ENCODE data around the gene C6orf132. TPM values are rescaled to one million over a fixed set of nuclear protein-coding genes. Genes with fewer than 3 reads are reported as not detected.

C6orf132 gene
- total and polyA plus RNA-seq, 2 of the 8 experiments (the other 6 are each of a cell fraction or from before 2014, with no cell fraction given) = 31.5 to 64.0 TPM

GRCh38 chr6:42165016-42165415, 22.6 kb upstream of the C6orf132 start:
- DNase-seq (ENCODE audit: low read depth in 1 of 2, low spot score in 2 of 2) (no peak), FAIRE-seq (no peak)
- Histone ChIP-seq H2BK15ac (ENCODE audit: low read length) (peak overlapping the region; percentile 81; the same call in 1 of the 2 replicates), H4K5ac (ENCODE audit: insufficient read length, low read depth, low read length) (no peak overlapping the region), H3K56ac (replicated peaks; ENCODE audit: insufficient read length, low read depth, low read length) (no peak overlapping the region), H4K20me1 (replicated peaks in 1 of 2; ENCODE audit: control insufficient read depth in 1 of 2, insufficient read depth in 2 of 2, low read length in 2 of 2) (no peaks in the 10 kb centered on the region), H4K91ac (replicated peaks; ENCODE audit: insufficient read length, low read length) (no peak overlapping the region), H2AFZ (ENCODE audit: low read length) (no peak overlapping the region), H3K23me2 (ENCODE audit: low read depth, low read length) (no peaks in the 10 kb centered on the region), H2AK5ac (ENCODE audit: low read depth, low read length) (no peak overlapping the region), H3K23ac (ENCODE audit: insufficient read length) (no peak overlapping the region), H3K9ac (replicated peaks in 1 of 4; ENCODE audit: extremely low read depth in 1 of 4, low read depth in 3 of 4, low read length in 3 of 4) (no peak overlapping the region), H3K36me3 (ENCODE audit: control insufficient read depth in 2 of 4, insufficient read depth in 4 of 4, low read length in 3 of 4) (no peaks in the 10 kb centered on the region), H2BK5ac (ENCODE audit: low read depth, low read length) (peak overlapping the region; percentile 52; the same call in 1 of the 2 replicates), H4K8ac (ENCODE audit: extremely low read depth, insufficient read depth, low read length) (no peak overlapping the region), H3K14ac (ENCODE audit: insufficient read length) (no peak overlapping the region), H2BK120ac (replicated peaks; ENCODE audit: low read depth, low read length) (no peak overlapping the region), H3K18ac (ENCODE audit: extremely low read depth, low read length) (no peak overlapping the region; the same call in 1 of the 2 replicates), H3K27ac (ENCODE audit: low read depth, low read length) (no peak overlapping the region), H3K4ac (replicated peaks; ENCODE audit: insufficient read length, low read depth, low read length) (no peak overlapping the region), H3K4me1 (replicated peaks in 1 of 4; ENCODE audit: control insufficient read depth in 3 of 4, insufficient read depth in 4 of 4, low read length in 3 of 4) (peaks cover 7 to 22% (median 11%) of the 10 kb centered on the region in 4 experiments), H3K27me3 (replicated peaks in 1 of 4; ENCODE audit: control insufficient read depth in 3 of 4, extremely low read depth in 1 of 4, insufficient read depth in 3 of 4, low read length in 3 of 4) (no peaks in the 10 kb centered on the region; a peak in 1 of 7 replicates), H3K79me2 (ENCODE audit: control insufficient read depth in 1 of 2, insufficient read depth in 2 of 2, low read length in 2 of 2) (no peaks in the 10 kb centered on the region), H3K4me2 (ENCODE audit: insufficient read depth in 1 of 2, low read depth in 2 of 2, low read length in 2 of 2) (no peak overlapping the region), H2BK12ac (ENCODE audit: low read depth, low read length) (peak overlapping the region; percentile 80; the same call in 1 of the 2 replicates), H2BK20ac (ENCODE audit: low read length) (peak overlapping the region; percentile 61; the same call in 1 of the 2 replicates), H3K9me3 (ENCODE audit: insufficient read depth in 2 of 2, low read depth in 1 of 2, low read length in 1 of 2) (no peaks in the 10 kb centered on the region), H3K79me1 (ENCODE audit: low read depth, low read length) (no peaks in the 10 kb centered on the region), H3K4me3 (ENCODE audit: extremely low read depth in 1 of 4, insufficient read depth in 2 of 4, low read depth in 3 of 4, low read length in 4 of 4) (no peak overlapping the region)
- POLR2A ChIA-PET (ENCODE audit: partially characterized antibody) = interaction anchor here (0.7 to 9.2 kb wide), 5 partner anchors 14 to 92 kb away, joined by 3 to 109 read pairs (median 6); partner anchors contain the start of gene C6orf132
- WGBS, 2 experiments (ENCODE audit: extremely low coverage in 1 of 2, insufficient coverage in 1 of 2, insufficient read length in 1 of 2, insufficient replicate concordance in 2 of 2, low coverage in 1 of 2, low lambda C conversion rate in 2 of 2, missing lambda C conversion rate in 1 of 2) = 87% methylated on average over 9 of the region's 9 CpGs; no CpG with 5 or more reads in 1 of the 2 experiments
- CTCF ChIA-PET (ENCODE audit: partially characterized antibody) = interaction anchor here (0.7 to 11.2 kb wide), 18 partner anchors 13 to 103 kb away, joined by 3 to 224 read pairs (median 6); partner anchors contain the start of gene C6orf132
- TF ChIP-seq TBP (IDR thresholded peaks at IDR 0.05; ENCODE audit: low read depth, low read length) (no peak), TEAD4 (IDR thresholded peaks at IDR 0.05; ENCODE audit: low read depth, low read length) (no peak), BCL11A (IDR thresholded peaks at IDR 0.05; ENCODE audit: low read depth in 2 of 2, low read length in 2 of 2) (no peak), SAP30 (IDR thresholded peaks at IDR 0.05; ENCODE audit: insufficient read depth, insufficient replicate concordance, low read length) (no peak), TAF1 (IDR thresholded peaks at IDR 0.05; ENCODE audit: low read depth, low read length) (no peak), POLR2AphosphoS5 (IDR thresholded peaks at IDR 0.05; ENCODE audit: low read depth, low read length) (no peak), HDAC2 (IDR thresholded peaks at IDR 0.05; ENCODE audit: borderline replicate concordance in 1 of 2, low read depth in 2 of 2, low read length in 2 of 2) (no peak), SIX5 (IDR thresholded peaks at IDR 0.05; ENCODE audit: low read depth, low read length) (no peak), RNF2 (IDR thresholded peaks at IDR 0.05; ENCODE audit: borderline replicate concordance, low read depth, low read length, missing control alignments, poor library complexity, severe bottlenecking) (no peak), MAFK (IDR thresholded peaks at IDR 0.05; ENCODE audit: low read depth, low read length) (no peak), CREB1 (IDR thresholded peaks at IDR 0.05) (no peak), YY1 (IDR thresholded peaks at IDR 0.05; ENCODE audit: low read depth, low read length) (no peak)
- TF ChIP-seq, protein P1, sequence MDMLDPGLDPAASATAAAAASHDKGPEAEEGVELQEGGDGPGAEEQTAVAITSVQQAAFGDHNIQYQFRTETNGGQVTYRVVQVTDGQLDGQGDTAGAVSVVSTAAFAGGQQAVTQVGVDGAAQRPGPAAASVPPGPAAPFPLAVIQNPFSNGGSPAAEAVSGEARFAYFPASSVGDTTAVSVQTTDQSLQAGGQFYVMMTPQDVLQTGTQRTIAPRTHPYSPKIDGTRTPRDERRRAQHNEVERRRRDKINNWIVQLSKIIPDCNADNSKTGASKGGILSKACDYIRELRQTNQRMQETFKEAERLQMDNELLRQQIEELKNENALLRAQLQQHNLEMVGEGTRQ (IDR thresholded peaks at IDR 0.05; ENCODE audit: low read length) = no peak

All from H1 (cell line).